Testis (tissue), 3 donors: ENCODE measurements around the gene UGT1A10. TPM values are rescaled to one million over a fixed set of nuclear protein-coding genes. Genes with fewer than 3 reads are reported as not detected.

Source experiments
- DNase-seq: peaks from one replicate; pipeline ENCODE4 v3.0.0-alpha.2; 2019
- H3K27ac ChIP-seq, 2 donors: fragments of 200-600 bp; sonication (generic); one replicate each; pipeline ENCODE4 v1.5.1; 2019
- H3K27me3 ChIP-seq: fragments of 200-600 bp; sonication (generic); one replicate; pipeline ENCODE4 v1.5.1; 2019
- H3K36me3 ChIP-seq: fragments of 200-600 bp; sonication (generic); one replicate; pipeline ENCODE4 v1.5.1; 2017; ENCODE audit warnings: low read depth; ENCODE audit errors: missing control alignments
- H3K4me1 ChIP-seq: fragments of 200-600 bp; sonication (generic); one replicate; pipeline ENCODE4 v1.5.1; 2019
- H3K4me3 ChIP-seq, 2 donors: fragments of 200-600 bp; sonication (generic); one replicate each; pipeline ENCODE4 v1.5.1; 2017 to 2019
- H3K9me3 ChIP-seq: fragments of 200-600 bp; sonication (generic); one replicate; pipeline ENCODE4 v1.5.1; 2017
- CTCF ChIP-seq, 3 experiments: fragments of 450-650 bp in 2 of 3; fragments of 200-600 bp in 1 of 3; sonication (generic) in 1 of 3; IDR thresholded peaks; one replicate each; pipeline ENCODE4 v1.5.1; 2016 to 2019; ENCODE audit warnings: antibody characterized with exemption in 3 of 3, mild to moderate bottlenecking in 2 of 3, moderate library complexity in 1 of 3
- POLR2A ChIP-seq: fragments of 450-650 bp; IDR thresholded peaks from one replicate; pipeline ENCODE4 v1.6.1; 2017; ENCODE audit warnings: antibody characterized with exemption, mild to moderate bottlenecking, moderate library complexity
- WGBS, 2 donors: methylation state at CpG; one replicate each; pipeline ENCODE4 v1.1.5; 2018; 5-methylcytosine and 5-hydroxymethylcytosine counted together
- intact Hi-C: fragments of 100-400 bp; cut with DNase I; formaldehyde crosslinking; loops from one replicate; pipeline ENCODE4 v1.15.1; 2023; ENCODE audit warnings: low total_unique reads
- polyA plus RNA-seq: library from polyadenylated mRNA; stranded (reverse); fragments of 350-450 nt; fragmentation: Illumina TruSeq; extraction: RNeasy Lipid Tissue Mini Kit (QIAGEN cat#74804); gene quantifications from one replicate; pipeline ENCODE4 v1.2.3, GENCODE V29; 2014; ENCODE audit warnings: low read depth, low replicate concordance; ENCODE audit not compliant: insufficient read depth
- total RNA-seq, 2 donors: library from RNA; depleted of rRNA; stranded (reverse); fragments of >200 nt; gene quantifications; one replicate each; pipeline ENCODE4 v1.2.3, GENCODE V29; 2016

Gene UGT1A10
- total and polyA plus RNA-seq, 3 donors from 2014 or later, result 0.29 to 0.68 (median 0.31) TPM

DNA sequence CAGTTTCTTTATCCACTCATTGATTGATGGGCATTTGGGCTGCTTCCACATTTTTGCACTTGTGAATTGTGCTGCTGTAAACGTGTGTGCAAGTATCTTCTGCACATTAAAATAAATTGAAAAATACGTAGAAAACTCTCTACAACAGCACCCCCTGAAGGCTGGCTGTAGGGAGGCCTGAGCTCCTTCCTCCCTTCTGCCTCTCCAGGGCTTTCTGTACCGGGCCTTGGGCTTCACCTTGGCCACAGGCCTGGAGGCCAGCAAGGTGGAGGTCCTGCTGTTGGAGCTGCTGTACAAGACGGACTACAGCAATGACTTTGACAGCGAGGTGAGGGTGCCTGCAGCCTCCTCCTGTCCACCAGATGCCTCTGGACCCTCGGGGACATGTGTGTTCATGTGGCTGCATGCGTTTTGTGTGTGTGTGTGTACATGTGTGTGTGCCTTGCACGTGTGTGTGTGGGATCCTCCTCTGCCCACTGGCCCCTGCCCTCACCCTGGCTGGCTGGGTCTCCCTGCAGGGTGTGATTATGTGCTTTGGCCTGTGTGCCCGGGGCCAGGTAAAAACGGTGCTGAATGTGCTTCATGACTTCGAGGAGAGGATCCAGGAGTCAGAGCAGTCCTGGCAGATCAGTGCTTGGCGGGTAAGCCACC, 171.1 kb downstream of the UGT1A10 start:
- intact Hi-C loops, result no loop called here
- Histone ChIP-seq H3K4me1 (no peaks in the 10 kb centered on the region), H3K27me3 (no peaks in the 10 kb centered on the region), H3K36me3 (no peaks in the 10 kb centered on the region), H3K27ac (no peak overlapping the region), H3K4me3 (no peak overlapping the region), H3K9me3 (no peaks in the 10 kb centered on the region)
- TF ChIP-seq POLR2A, result no peak
- TF ChIP-seq CTCF (IDR thresholded peaks at IDR 0.05), result no peak
- DNase-seq, result peak; percentile 6
- 78 to 85% methylated on average over 10 to 12 of the region's 12 CpGs for WGBS, 2 donors

GRCh38 chr2:233807966-233808935, 172.0 kb downstream of the UGT1A10 start:
- TF ChIP-seq CTCF (IDR thresholded peaks at IDR 0.05) (no peak), POLR2A (no peak)
- WGBS, 2 donors, result 66 to 78% methylated on average over 3 to 10 of the region's 10 CpGs
- Histone ChIP-seq H3K27ac (no peak overlapping the region), H3K36me3 (no peaks in the 10 kb centered on the region), H3K4me1 (no peaks in the 10 kb centered on the region), H3K27me3 (no peaks in the 10 kb centered on the region), H3K4me3 (no peak overlapping the region), H3K9me3 (no peaks in the 10 kb centered on the region)
- intact Hi-C loops, result no loop called here
- DNase-seq, result peak; percentile 6

- Histone ChIP-seq H3K27me3 (no peaks in the 10 kb centered on the region), H3K27ac (no peak overlapping the region), H3K36me3 (no peaks in the 10 kb centered on the region), H3K9me3 (no peaks in the 10 kb centered on the region), H3K4me1 (no peaks in the 10 kb centered on the region), H3K4me3 (no peak overlapping the region)
- intact Hi-C loops, result no loop called here
- 83 to 84% methylated on average over 4 to 6 of the region's 6 CpGs for WGBS, 2 donors
- no peak for DNase-seq
- no peak for TF ChIP-seq POLR2A
- TF ChIP-seq CTCF (IDR thresholded peaks at IDR 0.05), result no peak
Measured at GRCh38 chr2:233810385-233810784, 174.1 kb downstream of the UGT1A10 start.

DNA sequence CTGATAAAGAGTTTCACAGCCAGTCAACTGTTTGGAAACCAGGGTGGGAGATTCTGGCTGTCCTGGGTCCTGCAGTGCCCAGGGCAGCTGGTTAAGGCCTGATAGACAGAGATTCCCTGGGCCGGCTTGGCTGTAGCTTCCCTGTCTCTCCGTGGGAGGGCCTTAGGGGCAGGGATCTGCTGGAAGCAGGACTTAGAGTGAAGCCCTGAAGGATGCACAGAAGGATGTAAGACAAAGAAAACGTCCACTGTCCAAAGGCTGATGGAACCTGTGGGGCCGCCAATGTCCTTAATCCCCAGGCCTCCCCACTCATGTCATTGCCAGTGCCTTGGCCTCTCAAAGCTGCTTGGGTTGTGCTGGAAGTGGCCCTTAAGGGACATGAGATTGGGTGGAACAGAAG, 174.8 kb downstream of the UGT1A10 start:
- Histone ChIP-seq H3K9me3 (no peaks in the 10 kb centered on the region), H3K27me3 (no peaks in the 10 kb centered on the region), H3K27ac (no peak overlapping the region), H3K4me3 (no peak overlapping the region), H3K4me1 (no peaks in the 10 kb centered on the region), H3K36me3 (no peaks in the 10 kb centered on the region)
- TF ChIP-seq CTCF (IDR thresholded peaks at IDR 0.05), result no peak
- no peak for TF ChIP-seq POLR2A
- no peak for DNase-seq
- intact Hi-C loops, result no loop called here
- WGBS, 2 donors, result 74 to 76% methylated on average over 4 of the region's 4 CpGs
